Measurements from ENCODE around the gene LONRF2. TPM values are rescaled to one million over a fixed set of nuclear protein-coding genes. Genes with fewer than 3 reads are reported as not detected.

The LONRF2 gene
- total RNA-seq, 4 donors from 2014 or later: 27.9 to 188 (median 58.5) TPM

DNA sequence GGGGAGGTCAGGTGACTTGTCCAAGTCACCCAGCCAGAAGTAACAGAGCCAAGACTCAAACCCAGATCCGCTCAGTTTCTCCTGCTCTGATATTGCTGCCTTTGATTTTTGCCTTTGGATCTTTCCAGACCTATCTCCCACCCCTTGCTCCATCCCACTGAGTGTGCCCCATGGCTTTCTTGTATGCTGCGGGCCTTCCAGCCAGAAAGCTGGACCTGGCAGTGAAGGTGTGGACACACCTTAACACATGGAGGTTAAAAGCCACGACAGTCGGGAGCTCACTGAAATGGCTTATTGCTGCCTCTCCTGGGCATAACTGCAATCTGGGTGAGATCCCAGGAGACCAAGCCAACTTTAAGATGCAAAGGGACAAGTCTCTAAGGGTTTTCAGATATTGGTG, 86.7 kb downstream of the LONRF2 start:
- no peak overlapping the region for H3K27ac ChIP-seq
- no peaks in the 10 kb centered on the region for H3K9me3 ChIP-seq
- intact Hi-C loops (cut with DNase I; ENCODE audit: low total_unique reads): no loop called here
- TF ChIP-seq, protein P1, sequence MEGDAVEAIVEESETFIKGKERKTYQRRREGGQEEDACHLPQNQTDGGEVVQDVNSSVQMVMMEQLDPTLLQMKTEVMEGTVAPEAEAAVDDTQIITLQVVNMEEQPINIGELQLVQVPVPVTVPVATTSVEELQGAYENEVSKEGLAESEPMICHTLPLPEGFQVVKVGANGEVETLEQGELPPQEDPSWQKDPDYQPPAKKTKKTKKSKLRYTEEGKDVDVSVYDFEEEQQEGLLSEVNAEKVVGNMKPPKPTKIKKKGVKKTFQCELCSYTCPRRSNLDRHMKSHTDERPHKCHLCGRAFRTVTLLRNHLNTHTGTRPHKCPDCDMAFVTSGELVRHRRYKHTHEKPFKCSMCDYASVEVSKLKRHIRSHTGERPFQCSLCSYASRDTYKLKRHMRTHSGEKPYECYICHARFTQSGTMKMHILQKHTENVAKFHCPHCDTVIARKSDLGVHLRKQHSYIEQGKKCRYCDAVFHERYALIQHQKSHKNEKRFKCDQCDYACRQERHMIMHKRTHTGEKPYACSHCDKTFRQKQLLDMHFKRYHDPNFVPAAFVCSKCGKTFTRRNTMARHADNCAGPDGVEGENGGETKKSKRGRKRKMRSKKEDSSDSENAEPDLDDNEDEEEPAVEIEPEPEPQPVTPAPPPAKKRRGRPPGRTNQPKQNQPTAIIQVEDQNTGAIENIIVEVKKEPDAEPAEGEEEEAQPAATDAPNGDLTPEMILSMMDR (IDR thresholded peaks at IDR 0.05): no peak
- no peaks in the 10 kb centered on the region for H3K4me1 ChIP-seq
- H3K4me3 ChIP-seq: no peak overlapping the region
- no peak for DNase-seq
- no peaks in the 10 kb centered on the region for H3K27me3 ChIP-seq
- no peaks in the 10 kb centered on the region for H3K36me3 ChIP-seq

DNA sequence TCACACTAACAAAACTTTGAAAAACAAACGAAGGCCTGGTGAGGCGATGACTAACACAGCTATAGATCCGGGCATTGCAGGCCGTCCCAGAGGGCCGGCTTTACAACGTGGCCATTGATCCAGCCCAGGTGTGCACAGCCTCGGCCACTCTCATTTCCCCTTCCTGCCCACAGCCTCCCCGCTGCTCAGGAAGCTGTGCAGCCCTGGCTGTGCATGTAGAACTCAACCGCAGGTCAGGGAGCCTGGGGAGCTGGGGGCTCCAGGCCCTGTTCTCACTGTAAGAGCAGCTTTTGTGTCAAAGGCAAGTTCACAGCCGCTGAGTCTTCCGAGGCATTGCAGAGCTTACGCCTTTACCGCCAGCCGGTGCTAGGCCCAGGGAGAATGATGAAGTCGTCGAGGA, 87.2 kb downstream of the LONRF2 start:
- Histone ChIP-seq H3K4me3 (no peak overlapping the region), H3K9me3 (no peaks in the 10 kb centered on the region), H3K27me3 (no peaks in the 10 kb centered on the region), H3K36me3 (no peaks in the 10 kb centered on the region), H3K27ac (no peak overlapping the region), H3K4me1 (no peaks in the 10 kb centered on the region)
- no peak for TF ChIP-seq POLR2A (IDR thresholded peaks at IDR 0.05)
- TF ChIP-seq, protein P1 (IDR thresholded peaks at IDR 0.05): no peak
- intact Hi-C loops (cut with DNase I; ENCODE audit: low total_unique reads): no loop called here
- no peak for DNase-seq

DNA sequence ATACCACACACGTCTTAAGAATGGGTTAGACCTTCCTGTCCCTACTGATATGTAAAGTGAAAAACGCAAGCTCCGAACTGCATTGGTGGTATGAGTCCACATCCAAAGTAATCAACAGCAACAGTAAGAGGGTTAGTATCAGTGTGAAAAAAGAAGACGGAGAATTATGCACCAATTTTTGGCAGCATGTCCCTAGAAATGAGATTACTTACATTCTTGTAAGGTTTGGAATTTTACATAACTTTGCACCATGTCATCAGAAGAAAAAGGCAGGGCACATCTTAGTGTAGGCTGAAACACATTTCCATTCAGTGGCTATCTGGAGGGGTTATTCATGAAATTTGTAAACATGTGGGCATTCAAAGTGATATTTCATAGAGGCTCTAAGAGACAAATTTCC, 88.2 kb downstream of the LONRF2 start:
- no peak for TF ChIP-seq POLR2A (IDR thresholded peaks at IDR 0.05)
- TF ChIP-seq, protein P1 (IDR thresholded peaks at IDR 0.05): no peak
- no peak overlapping the region for H3K27ac ChIP-seq

DNA sequence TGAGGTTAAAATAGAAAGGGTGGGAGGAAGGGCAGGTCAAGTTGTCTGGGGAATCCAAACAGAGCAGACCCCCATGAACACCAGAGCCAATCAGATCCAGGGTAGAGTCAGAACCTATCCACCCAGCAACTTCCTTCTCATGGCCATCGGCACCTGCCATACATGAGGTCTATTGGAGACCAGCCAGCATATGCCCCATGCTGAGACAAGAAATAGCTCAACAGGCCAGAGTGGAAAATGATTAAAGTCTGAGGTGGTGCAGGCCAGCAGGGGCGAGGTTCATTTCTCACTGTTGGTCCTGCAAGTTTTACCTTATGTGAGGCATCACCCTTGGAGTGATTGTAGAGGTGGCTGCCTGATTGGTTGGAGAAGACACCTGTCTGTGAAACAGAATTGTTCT, 89.2 kb downstream of the LONRF2 start:
- no peaks in the 10 kb centered on the region for H3K9me3 ChIP-seq
- no peak overlapping the region for H3K27ac ChIP-seq
- no peak overlapping the region for H3K4me3 ChIP-seq
- H3K4me1 ChIP-seq: no peaks in the 10 kb centered on the region
- H3K36me3 ChIP-seq: no peaks in the 10 kb centered on the region
- intact Hi-C loops (cut with DNase I; ENCODE audit: low total_unique reads): no loop called here
- DNase-seq: no peak
- no peaks in the 10 kb centered on the region for H3K27me3 ChIP-seq
- no peak for TF ChIP-seq POLR2A (IDR thresholded peaks at IDR 0.05)
- TF ChIP-seq, protein P1 (IDR thresholded peaks at IDR 0.05): no peak

More for the DNA sequence above, 88.2 kb downstream of the LONRF2 start:
- DNase-seq: no peak
- no peaks in the 10 kb centered on the region for H3K9me3 ChIP-seq
- no peaks in the 10 kb centered on the region for H3K36me3 ChIP-seq
- no peaks in the 10 kb centered on the region for H3K4me1 ChIP-seq
- intact Hi-C loops (cut with DNase I; ENCODE audit: low total_unique reads): no loop called here
- H3K27me3 ChIP-seq: no peaks in the 10 kb centered on the region
- no peak overlapping the region for H3K4me3 ChIP-seq

DNA sequence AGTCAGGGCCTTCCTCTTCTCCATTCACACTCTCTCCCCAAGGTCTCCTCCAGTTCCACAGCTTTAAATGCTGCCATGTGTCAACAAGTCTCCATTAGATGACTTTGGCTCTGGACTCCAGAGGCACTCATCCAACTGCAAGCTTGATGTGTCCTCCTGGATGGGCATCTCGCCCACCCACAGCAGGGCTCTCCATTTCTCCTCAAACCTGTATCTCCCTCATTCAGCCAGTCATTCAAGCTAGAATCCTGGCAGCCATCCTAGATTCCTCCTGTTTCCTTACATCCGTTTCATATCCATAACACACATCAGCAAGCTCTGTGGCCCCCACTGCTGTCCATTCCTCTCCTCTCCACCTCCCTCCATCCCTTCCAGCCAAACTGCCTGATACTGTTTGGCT, 91.5 kb downstream of the LONRF2 start:
- H3K27ac ChIP-seq: no peak overlapping the region
- H3K9me3 ChIP-seq: no peaks in the 10 kb centered on the region
- H3K4me3 ChIP-seq: no peak overlapping the region
- H3K4me1 ChIP-seq: no peaks in the 10 kb centered on the region
- H3K27me3 ChIP-seq: no peaks in the 10 kb centered on the region
- DNase-seq: no peak
- intact Hi-C loops (cut with DNase I; ENCODE audit: low total_unique reads): no loop called here
- H3K36me3 ChIP-seq: no peaks in the 10 kb centered on the region
- no peak for TF ChIP-seq POLR2A (IDR thresholded peaks at IDR 0.05)
- TF ChIP-seq, protein P1 (IDR thresholded peaks at IDR 0.05): no peak

Data from uterus (tissue), 4 donors.